B cell (primary cell): ENCODE measurements around the gene JAK1. TPM values are rescaled to one million over a fixed set of nuclear protein-coding genes. Genes with fewer than 3 reads are reported as not detected.

Source experiments
- ATAC-seq: fragments of 200-7000 bp; cut with Tn5 transposase; one replicate; pipeline ENCODE4 v1.10.0; 2021; ENCODE audit warnings: low read depth, mild to moderate bottlenecking, moderate number of reproducible peaks, moderate library complexity
- CTCF ChIA-PET: fragments of 350-600 bp; sonication (Branson Sonifier 250); formaldehyde crosslinking; loops from one replicate; lab custom pipeline; 2021; ENCODE audit warnings: antibody characterized with exemption, inconsistent platforms; lab: Charles Lee
- POLR2A ChIA-PET: fragments of 350-600 bp; sonication (Branson Sonifier 250); formaldehyde crosslinking; loops from one replicate; lab custom pipeline; 2021; ENCODE audit warnings: antibody characterized with exemption; lab: Charles Lee
- DNase-seq: peaks from one replicate; pipeline ENCODE4 v3.0.0; 2013
- H2AFZ ChIP-seq: 2 replicates; pipeline ENCODE4 v1.6.1; 2012; ENCODE audit warnings: mild to moderate bottlenecking, low read depth, low read length; ENCODE audit not compliant: insufficient read depth, poor library complexity, severe bottlenecking
- H3K27ac ChIP-seq, 2 donors: 1 replicate in 1 of 2; 2 replicates in 1 of 2; pipeline ENCODE4 v1.5.1; 2012 to 2013; ENCODE audit warnings: low read length in 2 of 2, mild to moderate bottlenecking in 2 of 2, moderate library complexity in 1 of 2
- H3K27me3 ChIP-seq, 4 experiments: fragments of 200-600 bp in 1 of 4; sonication (generic) in 1 of 4; replicated peaks in 1 of 4; 1 replicate in 2 of 4; 2 replicates in 2 of 4; pipeline versions ENCODE4 v1.6.1 to v1.7.0; 2013 to 2016; ENCODE audit warnings: low read length in 3 of 4, mild to moderate bottlenecking in 2 of 4, mixed read lengths in 1 of 4, moderate library complexity in 1 of 4; ENCODE audit not compliant: insufficient read depth in 4 of 4, control insufficient read depth in 3 of 4; ENCODE audit errors: control extremely low read depth in 1 of 4
- H3K36me3 ChIP-seq, 2 experiments: replicated peaks in 1 of 2; 1 replicate in 1 of 2; 2 replicates in 1 of 2; pipeline versions ENCODE4 v1.6.1 to v1.7.1; 2013; ENCODE audit warnings: low read length in 1 of 2; ENCODE audit not compliant: insufficient read depth in 2 of 2, control insufficient read depth in 1 of 2; ENCODE audit errors: control extremely low read depth in 1 of 2, extremely low read depth in 1 of 2
- H3K4me1 ChIP-seq, 2 donors: fragments of 200-600 bp in 1 of 2; sonication (generic) in 1 of 2; 1 replicate in 1 of 2; 2 replicates in 1 of 2; pipeline versions ENCODE4 v1.5.1 to v1.6.1; 2013 to 2017; ENCODE audit warnings: low read length in 2 of 2; ENCODE audit not compliant: control insufficient read depth in 2 of 2, insufficient read depth in 2 of 2
- H3K4me2 ChIP-seq: replicated peaks from 2 replicates; pipeline ENCODE3; 2012; ENCODE audit warnings: mild to moderate bottlenecking, low read depth, low read length; ENCODE audit not compliant: poor library complexity, severe bottlenecking
- H3K4me3 ChIP-seq, 5 experiments: fragments of 200-600 bp in 1 of 5; sonication (generic) in 1 of 5; 1 replicate in 3 of 5; 2 replicates in 2 of 5; pipeline versions ENCODE4 v1.5.1 to v1.7.0; 2011 to 2016; ENCODE audit warnings: low read length in 4 of 5, mild to moderate bottlenecking in 4 of 5, low read depth in 2 of 5, control low read depth in 1 of 5, moderate library complexity in 1 of 5; ENCODE audit not compliant: insufficient read depth in 1 of 5; ENCODE audit errors: control extremely low read depth in 1 of 5, extremely low read depth in 1 of 5
- H3K79me2 ChIP-seq: fragments of 200-600 bp; sonication (generic); one replicate; pipeline ENCODE4 v1.6.0; 2016; ENCODE audit warnings: low read length; ENCODE audit not compliant: control insufficient read depth, insufficient read depth
- H3K9ac ChIP-seq: fragments of 200-600 bp; sonication (generic); 2 replicates; pipeline ENCODE4 v1.6.1; 2017; ENCODE audit warnings: mild to moderate bottlenecking, low read length, moderate library complexity
- H3K9me3 ChIP-seq, 3 donors: one replicate each; pipeline versions ENCODE4 v1.6.1 to v1.7.1; 2013; ENCODE audit warnings: low read length in 2 of 3; ENCODE audit not compliant: control insufficient read depth in 2 of 3, insufficient read depth in 1 of 3; ENCODE audit errors: control extremely low read depth in 1 of 3
- H4K20me1 ChIP-seq: 2 replicates; pipeline ENCODE4 v1.6.0; 2012; ENCODE audit warnings: mild to moderate bottlenecking, low read length; ENCODE audit not compliant: insufficient read depth, control insufficient read depth, poor library complexity, severe bottlenecking
- H3K27ac Mint-ChIP-seq: one replicate; pipeline ENCODE4 v1.8.0; 2021; ENCODE audit warnings: mixed read lengths
- H3K27me3 Mint-ChIP-seq: one replicate; pipeline ENCODE4 v1.8.0; 2021; ENCODE audit warnings: mixed read lengths
- H3K4me1 Mint-ChIP-seq: one replicate; pipeline ENCODE4 v1.8.0; 2021; ENCODE audit warnings: mixed read lengths
- H3K4me3 Mint-ChIP-seq: one replicate; pipeline ENCODE4 v1.8.0; 2021; ENCODE audit warnings: mixed read lengths
- H3K9me3 Mint-ChIP-seq: one replicate; pipeline ENCODE4 v1.8.0; 2022; ENCODE audit warnings: mixed read lengths; ENCODE audit not compliant: insufficient read depth
- EZH2 ChIP-seq: IDR thresholded peaks from 2 replicates; pipeline ENCODE4 v1.6.1; 2012; ENCODE audit warnings: borderline replicate concordance, low read depth, mild to moderate bottlenecking, moderate library complexity, low read length; ENCODE audit not compliant: insufficient read depth, poor library complexity, severe bottlenecking
- WGBS: methylation state at CpG from one replicate; pipeline ENCODE4 v1.1.5; 2013; ENCODE audit warnings: missing lambda C conversion rate; ENCODE audit not compliant: insufficient coverage; 5-methylcytosine and 5-hydroxymethylcytosine counted together
- intact Hi-C: fragments of 100-400 bp; cut with micrococcal nuclease; formaldehyde crosslinking; loops from one replicate; pipeline ENCODE4 v1.10.0; 2022
- polyA plus RNA-seq: library from polyadenylated mRNA; depleted of rRNA; stranded (reverse); fragments of >200 nt; gene quantifications from 2 replicates; pipeline ENCODE4 v1.2.3, GENCODE V29; 2012
- total RNA-seq, 2 donors: library from RNA; stranded (reverse); fragments of 120-200 nt in 1 of 2; gene quantifications; 1 replicate in 1 of 2; 2 replicates in 1 of 2; pipeline versions ENCODE4 v1.2.3 to v1.2.4, GENCODE V29; 2013 to 2022
- TF ChIP-seq, protein P1 (sequence below): fragments of 200-600 bp; IDR thresholded peaks from one replicate; pipeline ENCODE4 v1.8.0; 2022; ENCODE audit warnings: antibody characterized with exemption, mild to moderate bottlenecking

Gene JAK1
- total and polyA plus RNA-seq, 2 donors (not counting 1 experiment from before 2014, with no cell fraction given) = 99.0 to 244 TPM

DNA sequence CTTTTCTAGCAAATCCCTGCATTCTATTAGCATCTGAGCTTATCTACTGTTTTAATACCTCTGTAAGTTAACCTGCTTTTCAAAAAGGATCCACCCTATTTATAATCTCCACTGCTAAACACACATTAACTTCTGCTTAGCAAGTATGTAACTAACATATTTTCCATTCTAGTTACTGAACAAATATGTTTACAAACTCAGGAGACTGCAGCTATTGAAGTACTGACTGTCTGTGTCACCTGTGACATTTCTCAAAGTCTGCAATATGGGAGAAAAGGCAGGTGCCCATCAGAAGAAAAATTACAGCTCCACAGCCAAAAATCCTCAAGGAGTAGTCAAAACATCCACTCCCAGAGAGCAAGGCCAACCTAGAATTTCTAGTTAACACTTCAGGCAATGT is 88.3 kb downstream of the JAK1 start:
- no peak overlapping the region for H3K27ac Mint-ChIP-seq
- H3K4me3 ChIP-seq = no peak overlapping the region
- no peaks in the 10 kb centered on the region for H3K9me3 Mint-ChIP-seq
- peaks cover 59% of the 10 kb centered on the region for H3K79me2 ChIP-seq
- H3K27ac ChIP-seq = no peak overlapping the region
- H4K20me1 ChIP-seq = peaks cover 60% of the 10 kb centered on the region
- no peaks in the 10 kb centered on the region for H3K27me3 ChIP-seq
- POLR2A ChIA-PET = no interaction called here
- no peaks in the 10 kb centered on the region for H3K9me3 ChIP-seq
- no peak overlapping the region for H3K4me3 Mint-ChIP-seq
- CTCF ChIA-PET = interaction anchor here (0.9 to 1.2 kb wide), 3 partner anchors 17 to 144 kb away, joined by 3 to 7 read pairs (median 3); no protein-coding TSS in a partner anchor
- H3K27me3 Mint-ChIP-seq = no peaks in the 10 kb centered on the region
- no peak for TF ChIP-seq EZH2
- TF ChIP-seq, protein P1, sequence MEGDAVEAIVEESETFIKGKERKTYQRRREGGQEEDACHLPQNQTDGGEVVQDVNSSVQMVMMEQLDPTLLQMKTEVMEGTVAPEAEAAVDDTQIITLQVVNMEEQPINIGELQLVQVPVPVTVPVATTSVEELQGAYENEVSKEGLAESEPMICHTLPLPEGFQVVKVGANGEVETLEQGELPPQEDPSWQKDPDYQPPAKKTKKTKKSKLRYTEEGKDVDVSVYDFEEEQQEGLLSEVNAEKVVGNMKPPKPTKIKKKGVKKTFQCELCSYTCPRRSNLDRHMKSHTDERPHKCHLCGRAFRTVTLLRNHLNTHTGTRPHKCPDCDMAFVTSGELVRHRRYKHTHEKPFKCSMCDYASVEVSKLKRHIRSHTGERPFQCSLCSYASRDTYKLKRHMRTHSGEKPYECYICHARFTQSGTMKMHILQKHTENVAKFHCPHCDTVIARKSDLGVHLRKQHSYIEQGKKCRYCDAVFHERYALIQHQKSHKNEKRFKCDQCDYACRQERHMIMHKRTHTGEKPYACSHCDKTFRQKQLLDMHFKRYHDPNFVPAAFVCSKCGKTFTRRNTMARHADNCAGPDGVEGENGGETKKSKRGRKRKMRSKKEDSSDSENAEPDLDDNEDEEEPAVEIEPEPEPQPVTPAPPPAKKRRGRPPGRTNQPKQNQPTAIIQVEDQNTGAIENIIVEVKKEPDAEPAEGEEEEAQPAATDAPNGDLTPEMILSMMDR = no peak
- H3K4me2 ChIP-seq = no peak overlapping the region
- H2AFZ ChIP-seq = no peak overlapping the region
- ATAC-seq (no peak), DNase-seq (no peak)
- H3K9ac ChIP-seq = no peak overlapping the region
- peaks cover 12% of the 10 kb centered on the region for H3K4me1 Mint-ChIP-seq
- H3K4me1 ChIP-seq = peaks cover 0 to 2% of the 10 kb centered on the region in 2 donors
- H3K36me3 ChIP-seq = peaks cover 2 to 86% of the 10 kb centered on the region in 2 experiments
- intact Hi-C loops = no loop called here

DNA sequence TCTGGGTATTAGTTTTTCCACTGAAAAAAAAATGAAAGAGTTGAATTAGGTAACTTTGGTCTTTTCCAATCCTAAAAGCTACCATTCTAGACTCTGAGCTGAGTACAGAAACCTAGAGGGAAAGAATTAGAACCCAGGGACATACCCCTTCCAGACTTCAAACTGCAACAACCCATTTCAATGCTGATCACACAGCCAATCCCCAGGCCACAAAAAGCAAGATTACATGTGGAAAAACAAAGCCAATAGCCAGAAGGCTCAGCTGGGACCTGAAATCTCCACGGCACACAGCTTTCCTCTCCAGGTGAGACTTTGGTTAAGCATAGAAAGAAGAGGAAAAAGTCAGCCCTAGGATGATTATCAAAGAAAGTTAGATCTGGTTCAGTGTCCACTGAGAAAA is 88.8 kb downstream of the JAK1 start:
- DNase-seq (no peak), ATAC-seq (no peak)
- H3K27ac Mint-ChIP-seq = peak overlapping the region; percentile 15
- H3K4me1 ChIP-seq = no peaks in the 10 kb centered on the region
- ChIA-PET CTCF (interaction anchor here (0.9 to 1.2 kb wide), 4 partner anchors 9 to 143 kb away, joined by 3 to 7 read pairs (median 3); no protein-coding TSS in a partner anchor), POLR2A (no interaction called here)
- no peak overlapping the region for H3K4me3 ChIP-seq
- H3K27me3 Mint-ChIP-seq = no peaks in the 10 kb centered on the region
- H2AFZ ChIP-seq = no peak overlapping the region
- no peak overlapping the region for H3K27ac ChIP-seq
- H3K9ac ChIP-seq = no peak overlapping the region
- no peak overlapping the region for H3K4me3 Mint-ChIP-seq
- H3K36me3 ChIP-seq = peaks cover 2 to 86% of the 10 kb centered on the region in 2 experiments
- H3K9me3 Mint-ChIP-seq = no peaks in the 10 kb centered on the region
- intact Hi-C loops = no loop called here
- TF ChIP-seq EZH2 = no peak
- TF ChIP-seq, protein P1 = no peak
- no peaks in the 10 kb centered on the region for H3K27me3 ChIP-seq
- H3K4me2 ChIP-seq = no peak overlapping the region
- no peaks in the 10 kb centered on the region for H3K9me3 ChIP-seq
- no CpG with 5 or more reads among the region's 1 CpG for WGBS
- peaks cover 54% of the 10 kb centered on the region for H3K79me2 ChIP-seq
- peaks cover 58% of the 10 kb centered on the region for H4K20me1 ChIP-seq
- H3K4me1 Mint-ChIP-seq = peaks cover 8% of the 10 kb centered on the region
